HEK293T (cell line): ENCODE data around the gene RAB3IP.
"Not testable (repeated sequence)": the region's sequence is repeated elsewhere in the genome, so short reads cannot be mapped to it uniquely, and the experiment has no call there.

Experiments
- ARNT ChIP-seq: fragments of 450-650 bp; IDR thresholded peaks from 2 replicates; pipeline ENCODE4 v1.6.1; 2017; ENCODE audit warnings: mild to moderate bottlenecking
- BHLHE40 ChIP-seq: fragments of 450-650 bp; IDR thresholded peaks from 2 replicates; pipeline ENCODE4 v1.6.1; 2016; ENCODE audit warnings: mild to moderate bottlenecking, moderate library complexity, borderline replicate concordance
- CTBP1 ChIP-seq: fragments of 450-650 bp; IDR thresholded peaks from 2 replicates; pipeline ENCODE4 v1.6.1; 2016; ENCODE audit warnings: borderline replicate concordance
- ELF4 ChIP-seq: fragments of 450-650 bp; IDR thresholded peaks from 2 replicates; pipeline ENCODE4 v1.6.1; 2017; ENCODE audit warnings: antibody characterized with exemption
- FOXK2 ChIP-seq: fragments of 450-650 bp; IDR thresholded peaks from 2 replicates; pipeline ENCODE4 v1.6.1; 2016; ENCODE audit warnings: mild to moderate bottlenecking
- FOXM1 ChIP-seq: fragments of 450-650 bp; IDR thresholded peaks from 2 replicates; pipeline ENCODE4 v1.6.1; 2017; ENCODE audit warnings: mild to moderate bottlenecking, borderline replicate concordance
- PKNOX1 ChIP-seq: fragments of 450-650 bp; IDR thresholded peaks from 2 replicates; pipeline ENCODE4 v1.6.1; 2016
- SP1 ChIP-seq: fragments of 450-650 bp; IDR thresholded peaks from 2 replicates; pipeline ENCODE4 v1.6.1; 2017
- SUZ12 ChIP-seq: fragments of 450-650 bp; IDR thresholded peaks from 2 replicates; pipeline ENCODE4 v1.6.1; 2016; ENCODE audit warnings: mild to moderate bottlenecking
- TARDBP ChIP-seq: fragments of 450-650 bp; IDR thresholded peaks from 2 replicates; pipeline ENCODE4 v1.6.1; 2016
- ZNF384 ChIP-seq: fragments of 450-650 bp; IDR thresholded peaks from 2 replicates; pipeline ENCODE4 v1.6.1; 2016

- not testable (repeated sequence) for TF ChIP-seq TARDBP, ZNF384, BHLHE40, FOXM1, ARNT, FOXK2, SP1, SUZ12, PKNOX1, CTBP1, ELF4
Observed at GRCh38 chr12:69807101-69807897, 68.6 kb downstream of the RAB3IP start.
